Mesenchymal stem cell (in vitro differentiated cells and primary cell): ENCODE measurements around the gene AQP4.

Source experiments
- DNase-seq: peaks from one replicate; pipeline ENCODE4 v3.0.0-alpha.2; 2013
- H2AFZ ChIP-seq: one replicate; pipeline ENCODE4 v1.6.1; 2013; ENCODE audit warnings: low read depth, mild to moderate bottlenecking, control low read depth, inconsistent platforms, low read length, moderate library complexity
- H2AK5ac ChIP-seq: 2 replicates; pipeline ENCODE4 v1.6.1; 2013; ENCODE audit warnings: low read length, moderate library complexity, mild to moderate bottlenecking, inconsistent platforms; ENCODE audit not compliant: severe bottlenecking
- H2BK120ac ChIP-seq: one replicate; pipeline ENCODE4 v1.6.1; 2013; ENCODE audit warnings: low read depth, mild to moderate bottlenecking, inconsistent platforms, low read length, moderate library complexity
- H2BK12ac ChIP-seq, 2 experiments: one replicate each; pipeline ENCODE4 v1.6.1; 2013; ENCODE audit warnings: inconsistent platforms in 2 of 2, low read length in 2 of 2, mild to moderate bottlenecking in 2 of 2, moderate library complexity in 2 of 2, control low read depth in 1 of 2
- H2BK15ac ChIP-seq: one replicate; pipeline ENCODE4 v1.6.1; 2013; ENCODE audit warnings: mild to moderate bottlenecking, low read depth, inconsistent platforms; ENCODE audit not compliant: poor library complexity, severe bottlenecking
- H2BK5ac ChIP-seq: 2 replicates; pipeline ENCODE4 v1.6.1; 2013; ENCODE audit warnings: low read depth, mild to moderate bottlenecking, low read length, control low read depth, inconsistent platforms; ENCODE audit not compliant: poor library complexity, severe bottlenecking
- H3K14ac ChIP-seq, 2 experiments: one replicate each; pipeline ENCODE4 v1.6.1; 2013; ENCODE audit warnings: inconsistent platforms in 2 of 2, low read length in 2 of 2, control low read depth in 1 of 2, mild to moderate bottlenecking in 1 of 2, moderate library complexity in 1 of 2
- H3K18ac ChIP-seq, 2 experiments: one replicate each; pipeline ENCODE4 v1.6.1; 2013; ENCODE audit warnings: inconsistent platforms in 2 of 2, low read length in 2 of 2, control low read depth in 1 of 2, low read depth in 1 of 2, mild to moderate bottlenecking in 1 of 2
- H3K23ac ChIP-seq, 2 experiments: one replicate each; pipeline ENCODE4 v1.6.1; 2013; ENCODE audit warnings: inconsistent platforms in 2 of 2, low read length in 2 of 2, mild to moderate bottlenecking in 2 of 2, moderate library complexity in 2 of 2, control low read depth in 1 of 2
- H3K27ac ChIP-seq: 2 replicates; pipeline ENCODE4 v1.5.1; 2013; ENCODE audit warnings: mild to moderate bottlenecking, moderate library complexity, low read length, control low read depth, inconsistent platforms; ENCODE audit not compliant: poor library complexity, severe bottlenecking
- H3K27me3 ChIP-seq, 2 experiments: 2 replicates each; pipeline versions ENCODE4 v1.6.1 to v1.7.0; 2013; ENCODE audit warnings: low read length in 2 of 2, mild to moderate bottlenecking in 2 of 2, moderate library complexity in 2 of 2, control low read depth in 1 of 2, inconsistent platforms in 1 of 2; ENCODE audit not compliant: control insufficient read depth in 1 of 2, insufficient read depth in 1 of 2
- H3K36me3 ChIP-seq, 2 experiments: 2 replicates each; pipeline versions ENCODE4 v1.6.1 to v1.7.0; 2013; ENCODE audit warnings: low read length in 2 of 2, control low read depth in 1 of 2, inconsistent platforms in 1 of 2, low read depth in 1 of 2, mild to moderate bottlenecking in 1 of 2; ENCODE audit not compliant: insufficient read depth in 2 of 2, control insufficient read depth in 1 of 2
- H3K4ac ChIP-seq, 2 experiments: one replicate each; pipeline ENCODE4 v1.6.1; 2013; ENCODE audit warnings: inconsistent platforms in 2 of 2, low read length in 2 of 2, mild to moderate bottlenecking in 2 of 2, moderate library complexity in 2 of 2, control low read depth in 1 of 2, low read depth in 1 of 2
- H3K4me1 ChIP-seq: 2 replicates; pipeline ENCODE4 v1.6.1; 2013; ENCODE audit warnings: low read depth, low read length, control low read depth; ENCODE audit not compliant: control insufficient read depth, insufficient read depth
- H3K4me2 ChIP-seq: 2 replicates; pipeline ENCODE4 v1.6.1; 2013; ENCODE audit warnings: low read length, mild to moderate bottlenecking, inconsistent platforms; ENCODE audit not compliant: poor library complexity, severe bottlenecking
- H3K4me3 ChIP-seq, 2 experiments: 2 replicates each; pipeline versions ENCODE4 v1.5.1 to v1.7.0; 2013; ENCODE audit warnings: low read length in 2 of 2, mild to moderate bottlenecking in 2 of 2, control low read depth in 1 of 2, low read depth in 1 of 2; ENCODE audit not compliant: insufficient read depth in 1 of 2
- H3K79me1 ChIP-seq: replicated peaks from 2 replicates; pipeline ENCODE4 v1.6.1; 2013; ENCODE audit warnings: mild to moderate bottlenecking, control low read depth, low read length, inconsistent platforms; ENCODE audit not compliant: poor library complexity, severe bottlenecking
- H3K9ac ChIP-seq: 2 replicates; pipeline ENCODE4 v1.7.0; 2013; ENCODE audit warnings: mild to moderate bottlenecking, low read length, moderate library complexity
- H3K9me3 ChIP-seq: 2 replicates; pipeline ENCODE4 v1.7.0; 2013; ENCODE audit warnings: mild to moderate bottlenecking, low read length; ENCODE audit not compliant: control insufficient read depth
- H4K8ac ChIP-seq: one replicate; pipeline ENCODE4 v1.6.1; 2013; ENCODE audit warnings: inconsistent platforms, mild to moderate bottlenecking, low read length, moderate library complexity
- H4K91ac ChIP-seq: one replicate; pipeline ENCODE4 v1.6.1; 2013; ENCODE audit warnings: mild to moderate bottlenecking, low read length, inconsistent platforms
- WGBS: methylation state at CpG from one replicate; pipeline ENCODE4 v1.1.7; 2013; ENCODE audit warnings: mixed read lengths; 5-methylcytosine and 5-hydroxymethylcytosine counted together

Gene AQP4

DNA sequence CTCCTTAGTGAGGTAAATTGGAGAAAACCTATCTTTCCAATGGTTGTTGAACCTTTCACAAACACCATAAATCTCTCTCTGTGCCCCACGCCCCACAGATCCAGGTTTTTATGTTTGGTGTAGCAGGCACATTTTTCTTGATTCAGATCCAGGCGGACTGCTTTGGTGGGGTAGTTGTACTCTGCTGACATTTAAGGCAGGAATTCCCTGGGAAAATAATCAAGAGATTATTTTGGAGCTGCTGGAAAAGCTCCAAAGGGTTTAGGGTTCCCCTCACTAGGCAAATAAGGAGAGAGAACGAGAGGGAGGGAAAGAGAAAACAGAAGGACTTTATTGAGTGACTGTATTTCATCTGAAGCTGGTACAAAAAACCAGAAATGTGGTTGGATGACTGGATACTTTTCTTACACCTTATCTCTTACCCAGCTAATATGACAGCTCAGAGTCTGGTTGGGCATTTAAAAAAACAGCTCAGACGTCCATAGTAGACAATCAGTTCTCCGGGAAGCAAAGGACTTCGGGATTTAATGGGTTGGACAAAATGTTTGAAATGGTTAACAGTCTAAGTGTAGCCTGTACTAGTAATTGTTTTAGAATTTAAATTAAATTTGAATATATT lies 3.6 kb upstream of the AQP4 start:
- Histone ChIP-seq H4K8ac (no peak overlapping the region), H3K18ac (no peak overlapping the region), H3K9me3 (no peaks in the 10 kb centered on the region), H3K23ac (no peak overlapping the region), H2BK12ac (no peak overlapping the region), H4K91ac (no peak overlapping the region), H2BK15ac (no peak overlapping the region), H3K27ac (no peak overlapping the region), H3K4me3 (no peak overlapping the region), H3K4me2 (no peak overlapping the region), H2BK120ac (no peak overlapping the region), H2AFZ (no peak overlapping the region), H3K79me1 (no peaks in the 10 kb centered on the region), H3K4ac (no peak overlapping the region), H3K27me3 (peaks cover 12 to 20% of the 10 kb centered on the region in 2 experiments), H2AK5ac (no peak overlapping the region), H3K36me3 (no peaks in the 10 kb centered on the region), H2BK5ac (no peak overlapping the region), H3K14ac (no peak overlapping the region), H3K4me1 (peaks cover 2% of the 10 kb centered on the region), H3K9ac (no peak overlapping the region)
- WGBS: 62% methylated on average over 5 of the region's 6 CpGs
- DNase-seq: no peak

DNA sequence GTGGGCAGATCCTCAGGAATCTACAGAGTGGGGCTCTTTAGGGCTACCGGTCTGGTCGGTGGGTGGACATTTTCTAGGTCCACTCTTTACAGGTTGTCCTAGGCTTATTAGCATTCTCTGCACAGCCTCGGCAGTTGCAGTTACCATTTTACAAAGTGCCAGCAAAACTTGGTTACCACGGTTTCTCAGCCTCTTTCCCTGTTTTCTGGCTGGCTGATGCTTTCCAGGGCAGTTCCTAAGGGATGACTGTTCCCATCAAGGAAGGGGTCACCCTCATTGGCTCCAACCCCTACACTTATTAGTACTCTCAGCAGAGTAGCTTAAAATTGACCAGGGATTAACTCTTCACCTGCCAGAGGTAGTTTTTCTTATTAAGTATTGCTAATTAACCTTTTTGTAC lies 2.0 kb upstream of the AQP4 start:
- Histone ChIP-seq H3K27me3 (peaks cover 26 to 28% of the 10 kb centered on the region in 2 experiments), H4K91ac (no peak overlapping the region), H3K36me3 (no peaks in the 10 kb centered on the region), H3K4me3 (no peak overlapping the region), H3K27ac (no peak overlapping the region), H3K18ac (no peak overlapping the region), H2BK120ac (no peak overlapping the region), H3K9ac (no peak overlapping the region), H3K4me2 (no peak overlapping the region), H2BK15ac (no peak overlapping the region), H3K14ac (no peak overlapping the region), H2BK12ac (no peak overlapping the region), H3K4me1 (peaks cover 11% of the 10 kb centered on the region), H4K8ac (no peak overlapping the region), H3K79me1 (no peaks in the 10 kb centered on the region), H2BK5ac (no peak overlapping the region), H3K9me3 (no peaks in the 10 kb centered on the region), H3K23ac (no peak overlapping the region), H2AK5ac (no peak overlapping the region), H2AFZ (no peak overlapping the region), H3K4ac (no peak overlapping the region)
- DNase-seq: no peak
- WGBS: 73% methylated on average over 4 of the region's 4 CpGs

DNA sequence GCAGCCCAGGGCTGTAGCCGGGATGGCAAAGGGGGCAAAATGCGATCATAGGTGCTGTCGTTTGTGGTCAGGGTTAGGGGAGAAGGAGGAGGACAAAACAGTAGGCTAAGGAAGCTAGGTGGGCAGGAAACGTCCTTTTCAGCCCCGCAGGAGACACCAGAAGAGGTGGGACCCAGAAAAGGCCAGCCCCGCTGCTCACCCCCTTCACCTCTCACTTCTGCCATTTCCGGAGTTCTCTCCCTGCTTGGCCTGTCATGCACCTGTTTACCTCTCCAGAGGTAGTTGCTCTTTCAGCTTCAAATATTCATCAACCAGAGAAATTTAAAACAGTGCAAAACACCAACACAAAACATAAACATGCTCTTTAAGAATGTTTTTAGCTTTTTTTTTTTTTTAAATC lies 849 bp downstream of the AQP4 start:
- no peak overlapping the region for H4K8ac ChIP-seq
- H3K4me3 ChIP-seq: no peak overlapping the region
- H4K91ac ChIP-seq: no peak overlapping the region
- H3K4me1 ChIP-seq: peaks cover 11% of the 10 kb centered on the region
- H2BK12ac ChIP-seq: no peak overlapping the region
- H3K9me3 ChIP-seq: no peaks in the 10 kb centered on the region
- no peak overlapping the region for H2AK5ac ChIP-seq
- WGBS: 62% methylated on average over 7 of the region's 7 CpGs
- H3K4ac ChIP-seq: no peak overlapping the region
- no peak overlapping the region for H3K9ac ChIP-seq
- no peak overlapping the region for H3K23ac ChIP-seq
- no peak overlapping the region for H2AFZ ChIP-seq
- H3K27ac ChIP-seq: no peak overlapping the region
- no peaks in the 10 kb centered on the region for H3K79me1 ChIP-seq
- peaks cover 28 to 31% of the 10 kb centered on the region in 2 experiments for H3K27me3 ChIP-seq
- H3K14ac ChIP-seq: no peak overlapping the region
- H2BK15ac ChIP-seq: no peak overlapping the region
- H2BK120ac ChIP-seq: no peak overlapping the region
- no peak overlapping the region for H3K18ac ChIP-seq
- H3K36me3 ChIP-seq: no peaks in the 10 kb centered on the region
- no peak overlapping the region for H3K4me2 ChIP-seq
- no peak overlapping the region for H2BK5ac ChIP-seq
- no peak for DNase-seq

DNA sequence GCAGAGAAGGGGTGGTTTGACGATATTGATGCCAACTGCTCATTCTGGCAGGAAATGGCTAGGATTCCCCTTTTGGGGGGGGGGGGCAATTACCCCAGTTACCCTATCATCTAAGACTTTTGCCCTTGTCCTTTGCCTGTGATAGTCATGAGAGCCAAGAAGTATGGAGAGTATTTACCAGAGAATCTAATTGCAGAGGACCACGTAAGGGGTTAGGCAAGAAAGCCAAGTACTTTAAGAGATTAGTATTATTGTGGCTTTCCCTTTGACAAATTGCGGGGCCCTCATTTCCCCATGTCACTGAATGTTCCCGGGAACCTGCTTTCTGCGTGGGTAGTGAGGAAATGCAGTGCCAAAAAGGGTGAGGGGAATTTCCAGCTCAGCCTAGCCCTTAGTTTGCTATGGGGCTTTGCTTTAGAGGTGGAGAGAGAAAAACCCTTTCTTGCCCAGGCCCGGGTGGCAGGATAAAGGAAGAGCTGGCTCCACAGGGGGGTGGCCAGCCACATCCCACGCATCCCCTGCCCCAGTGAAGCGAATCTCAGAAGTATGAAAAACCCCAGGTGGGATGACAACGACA lies 1.5 kb downstream of the AQP4 start:
- peaks cover 11% of the 10 kb centered on the region for H3K4me1 ChIP-seq
- H3K36me3 ChIP-seq: no peaks in the 10 kb centered on the region
- no peak overlapping the region for H3K14ac ChIP-seq
- 56% methylated on average over 9 of the region's 9 CpGs for WGBS
- H3K27me3 ChIP-seq: peaks cover 28 to 31% of the 10 kb centered on the region in 2 experiments
- no peak overlapping the region for H3K27ac ChIP-seq
- no peak overlapping the region for H4K8ac ChIP-seq
- no peak overlapping the region for H2BK12ac ChIP-seq
- no peak for DNase-seq
- no peak overlapping the region for H3K4me2 ChIP-seq
- H3K9ac ChIP-seq: no peak overlapping the region
- no peak overlapping the region for H2BK5ac ChIP-seq
- no peak overlapping the region for H2BK15ac ChIP-seq
- no peak overlapping the region for H2AK5ac ChIP-seq
- no peak overlapping the region for H2AFZ ChIP-seq
- H3K9me3 ChIP-seq: no peaks in the 10 kb centered on the region
- H2BK120ac ChIP-seq: no peak overlapping the region
- H3K4ac ChIP-seq: no peak overlapping the region
- no peak overlapping the region for H3K4me3 ChIP-seq
- H4K91ac ChIP-seq: no peak overlapping the region
- H3K23ac ChIP-seq: no peak overlapping the region
- no peaks in the 10 kb centered on the region for H3K79me1 ChIP-seq
- no peak overlapping the region for H3K18ac ChIP-seq
